Sigmoid colon (tissue), 7 donors: ENCODE results near the gene UQCRHL. TPM values are rescaled to one million over a fixed set of nuclear protein-coding genes. Genes with fewer than 3 reads are reported as not detected.

ENCODE experiments used
- DNase-seq: peaks from one replicate; pipeline ENCODE4 v3.0.0-alpha.2; 2019
- H3K27ac ChIP-seq, 4 donors: fragments of 200-600 bp; sonication (generic); one replicate each; pipeline ENCODE4 v1.5.1; 2016 to 2019; ENCODE audit warnings: mild to moderate bottlenecking in 1 of 4
- H3K27me3 ChIP-seq, 3 donors: fragments of 200-600 bp; sonication (generic); one replicate each; pipeline ENCODE4 v1.5.1; 2019; ENCODE audit warnings: mild to moderate bottlenecking in 1 of 3
- H3K36me3 ChIP-seq, 4 donors: fragments of 200-600 bp; sonication (generic); one replicate each; pipeline ENCODE4 v1.5.1; 2016 to 2019
- H3K4me1 ChIP-seq, 4 donors: fragments of 200-600 bp; sonication (generic); one replicate each; pipeline ENCODE4 v1.5.1; 2017 to 2019
- H3K4me3 ChIP-seq, 4 donors: fragments of 200-600 bp; sonication (generic); one replicate each; pipeline ENCODE4 v1.5.1; 2017 to 2019; ENCODE audit warnings: mild to moderate bottlenecking in 2 of 4, moderate library complexity in 1 of 4
- H3K9me3 ChIP-seq, 4 donors: fragments of 200-600 bp in 3 of 4; sonication (generic) in 3 of 4; one replicate each; pipeline versions ENCODE4 v1.5.1 to v1.6.1; 2013 to 2019
- CTCF ChIP-seq, 4 experiments: fragments of 450-650 bp in 3 of 4; fragments of 200-600 bp in 1 of 4; IDR thresholded peaks; one replicate each; pipeline ENCODE4 v1.5.1; 2016 to 2019; ENCODE audit warnings: antibody characterized with exemption in 4 of 4, mild to moderate bottlenecking in 3 of 4, moderate library complexity in 2 of 4
- EP300 ChIP-seq, 4 donors: sonication (generic); formaldehyde crosslinking; IDR thresholded peaks; one replicate each; pipeline ENCODE4 v1.6.1; 2017; ENCODE audit warnings: antibody characterized with exemption in 4 of 4
- POLR2A ChIP-seq, 2 donors: fragments of 450-650 bp; IDR thresholded peaks; one replicate each; pipeline ENCODE4 v1.6.1; 2016; ENCODE audit warnings: antibody characterized with exemption in 2 of 2, mild to moderate bottlenecking in 2 of 2, moderate library complexity in 2 of 2
- POLR2AphosphoS5 ChIP-seq, 4 donors: sonication (generic); formaldehyde crosslinking; IDR thresholded peaks; one replicate each; pipeline ENCODE4 v1.6.1; 2017; ENCODE audit warnings: antibody characterized with exemption in 4 of 4
- WGBS, 2 donors: extraction: QIAGEN DNeasy Blood & Tissue Kit; methylation state at CpG; one replicate each; pipeline ENCODE4 v1.1.7; 2013; 5-methylcytosine and 5-hydroxymethylcytosine counted together
- intact Hi-C: fragments of 100-400 bp; cut with DNase I; formaldehyde crosslinking; loops from one replicate; pipeline ENCODE4 v1.15.1; 2023
- polyA plus RNA-seq, 3 donors: library from polyadenylated mRNA; stranded (reverse); fragments of 200-250 nt; gene quantifications; one replicate each; pipeline ENCODE4 v1.2.3, GENCODE V29; 2013
- total RNA-seq, 4 donors: library from RNA; depleted of rRNA; stranded (reverse); fragments of >200 nt; gene quantifications; one replicate each; pipeline ENCODE4 v1.1.0, GENCODE V29; 2016
- donor health status: healthy with polysubstance abuse.
- donor health status: Bipolar disorder and iron deficiency.
- donor health status: healthy.

The UQCRHL gene
- total and polyA plus RNA-seq, 7 donors, result 0.54 to 4.6 (median 2.2) TPM

GRCh38 chr1:15796086-15796462 lies 11.4 kb downstream of the UQCRHL start:
- DNase-seq, result no peak
- Histone ChIP-seq H3K9me3 (no peaks in the 10 kb centered on the region), H3K27ac (peak overlapping the region; percentile 8 to 75 (median 34)), H3K4me3 (no peak overlapping the region), H3K27me3 (no peaks in the 10 kb centered on the region), H3K4me1 (peaks cover 0 to 45% (median 31%) of the 10 kb centered on the region in 4 donors), H3K36me3 (no peaks in the 10 kb centered on the region)
- no peak for TF ChIP-seq CTCF (IDR thresholded peaks at IDR 0.05)
- intact Hi-C loops, result no loop called here
- 83 to 88% methylated on average over 2 of the region's 2 CpGs for WGBS, 2 donors

DNA sequence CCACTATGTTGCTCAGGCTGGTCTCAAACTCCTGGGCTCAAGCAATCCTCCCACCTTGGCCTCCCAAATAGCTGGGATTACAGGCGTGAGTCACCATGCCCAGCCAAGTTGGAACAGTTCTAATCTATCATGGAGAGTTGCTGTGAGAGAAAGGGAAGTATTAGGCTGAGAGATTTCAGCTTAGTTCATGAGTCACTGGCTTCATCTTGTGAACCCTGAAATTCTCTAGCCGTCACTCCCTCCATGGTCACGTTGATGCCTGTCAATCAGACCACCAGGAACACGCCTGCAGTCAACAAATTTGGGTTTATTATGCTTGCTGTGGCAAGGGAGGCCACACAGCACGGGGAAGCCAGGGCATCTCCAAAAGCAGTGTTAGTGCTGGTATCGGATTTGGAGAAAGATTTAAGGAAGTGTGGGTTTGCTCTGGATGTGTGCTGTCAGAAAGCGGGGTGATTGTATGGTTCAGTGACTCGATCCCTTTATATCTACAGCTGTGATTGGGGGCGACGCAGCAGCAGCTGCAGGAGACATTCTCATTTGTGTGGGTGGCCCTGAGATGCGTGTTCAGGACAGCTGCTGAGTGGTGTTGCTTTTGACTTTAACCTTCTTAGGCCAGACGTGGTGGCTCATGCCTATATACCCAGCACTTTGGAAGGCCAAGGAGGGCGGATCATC lies 18.7 kb downstream of the UQCRHL start:
- Histone ChIP-seq H3K27me3 (no peaks in the 10 kb centered on the region), H3K27ac (no peak overlapping the region), H3K36me3 (peaks cover 0 to 19% (median 5%) of the 10 kb centered on the region in 4 donors), H3K4me1 (peaks cover 0 to 12% (median 7%) of the 10 kb centered on the region in 4 donors), H3K9me3 (no peaks in the 10 kb centered on the region), H3K4me3 (no peak overlapping the region)
- no peak for DNase-seq
- 74 to 76% methylated on average over 13 of the region's 13 CpGs for WGBS, 2 donors
- TF ChIP-seq CTCF (IDR thresholded peaks at IDR 0.05) (no peak), EP300 (IDR thresholded peaks at IDR 0.05) (no peak), POLR2AphosphoS5 (IDR thresholded peaks at IDR 0.05) (no peak), POLR2A (IDR thresholded peaks at IDR 0.05) (no peak)
- intact Hi-C loops, result no loop called here

DNA sequence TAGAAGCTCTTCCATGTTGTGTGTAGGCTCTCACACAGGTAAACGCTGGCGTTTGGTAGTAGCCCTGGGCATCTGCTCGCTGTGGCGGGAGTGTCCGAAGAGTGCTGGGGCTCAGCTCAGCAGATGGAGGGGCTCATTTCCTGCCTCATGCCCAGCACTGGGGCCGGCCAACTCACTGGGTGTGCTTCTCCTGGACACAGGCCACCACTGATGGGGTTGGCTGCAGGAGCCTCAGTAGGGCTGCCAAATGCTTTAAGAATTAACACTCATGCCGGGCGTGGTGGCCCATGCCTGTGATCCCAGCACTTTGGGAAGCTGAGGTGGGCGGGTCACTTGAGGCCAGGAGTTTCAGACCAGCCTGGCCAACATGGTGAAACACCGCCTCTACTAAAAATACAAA lies 20.9 kb downstream of the UQCRHL start:
- Histone ChIP-seq H3K4me1 (peaks cover 0 to 9% (median 6%) of the 10 kb centered on the region in 4 donors), H3K4me3 (no peak overlapping the region), H3K36me3 (peaks cover 0 to 34% (median 7%) of the 10 kb centered on the region in 4 donors), H3K27me3 (no peaks in the 10 kb centered on the region), H3K9me3 (no peaks in the 10 kb centered on the region), H3K27ac (no peak overlapping the region)
- DNase-seq, result no peak
- 74 to 76% methylated on average over 10 of the region's 10 CpGs for WGBS, 2 donors
- intact Hi-C loops, result no loop called here
- TF ChIP-seq EP300 (IDR thresholded peaks at IDR 0.05) (no peak), POLR2AphosphoS5 (IDR thresholded peaks at IDR 0.05) (no peak), POLR2A (IDR thresholded peaks at IDR 0.05) (no peak), CTCF (IDR thresholded peaks at IDR 0.05) (no peak)

DNA sequence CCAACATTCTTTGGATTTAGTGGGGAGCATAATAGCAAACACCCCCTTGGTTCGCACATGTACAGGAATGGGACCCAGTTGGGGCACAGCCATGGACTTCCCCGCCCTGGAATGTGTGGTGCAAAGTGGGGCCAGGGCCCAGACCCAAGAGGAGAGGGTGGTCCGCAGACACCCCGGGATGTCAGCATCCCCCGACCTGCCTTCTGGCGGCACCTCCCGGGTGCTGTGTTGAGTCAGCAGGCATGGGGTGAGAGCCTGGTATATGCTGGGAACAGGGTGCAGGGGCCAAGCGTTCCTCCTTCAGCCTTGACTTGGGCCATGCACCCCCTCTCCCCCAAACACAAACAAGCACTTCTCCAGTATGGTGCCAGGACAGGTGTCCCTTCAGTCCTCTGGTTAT lies 21.8 kb downstream of the UQCRHL start:
- H3K4me3 ChIP-seq, result no peak overlapping the region
- TF ChIP-seq POLR2AphosphoS5 (IDR thresholded peaks at IDR 0.05), result no peak
- no peak for TF ChIP-seq CTCF (IDR thresholded peaks at IDR 0.05)
- no peak for TF ChIP-seq POLR2A (IDR thresholded peaks at IDR 0.05)
- TF ChIP-seq EP300 (IDR thresholded peaks at IDR 0.05), result no peak
- 93 to 95% methylated on average over 8 of the region's 8 CpGs for WGBS, 2 donors
- no peaks in the 10 kb centered on the region for H3K9me3 ChIP-seq
- peaks cover 0 to 9% (median 6%) of the 10 kb centered on the region in 4 donors for H3K4me1 ChIP-seq
- H3K27me3 ChIP-seq, result no peaks in the 10 kb centered on the region
- intact Hi-C loops, result no loop called here
- no peak for DNase-seq
- H3K36me3 ChIP-seq, result peaks cover 0 to 39% (median 7%) of the 10 kb centered on the region in 4 donors
- no peak overlapping the region for H3K27ac ChIP-seq
